Activated T-cell treated with anti-CD3 and anti-CD28 coated beads for 1 hour (primary cell): ENCODE results near the gene CTNND1.
A peak's percentile ranks its signal among the peaks of the same experiment; 100 is the strongest.
"Not testable (repeated sequence)": the region's sequence is repeated elsewhere in the genome, so short reads cannot be mapped to it uniquely, and the experiment has no call there.

ENCODE experiments used
- DNase-seq: peaks from one replicate; pipeline ENCODE4 v3.0.0-alpha.2; 2020; ENCODE audit warnings: low read depth

Gene CTNND1

GRCh38 chr11:57761301-57762234 is at the start of gene CTNND1:
TSS of gene CTNND1 (plus strand) at chr11:57761802. CDS start at chr11:57791479, 29,677 bp downstream.
- DNase-seq = no peak

GRCh38 chr11:57712256-57713150 is 49.1 kb upstream of the CTNND1 start, which contains the start of gene TMX2:
TSS of gene TMX2 (plus strand) at chr11:57712593. CDS start at chr11:57712619, 26 bp downstream.
- DNase-seq = peak; percentile 81

- no peak for DNase-seq
These were observed 47.8 kb upstream of the CTNND1 start for GRCh38 chr11:57713835-57714234.

- DNase-seq = not testable (repeated sequence)
These were observed 44.9 kb upstream of the CTNND1 start for GRCh38 chr11:57716726-57717125.

GRCh38 chr11:57727185-57727584 is 34.4 kb upstream of the CTNND1 start:
- no peak for DNase-seq

GRCh38 chr11:57728829-57729228 is 32.8 kb upstream of the CTNND1 start:
- no peak for DNase-seq

GRCh38 chr11:57729479-57729878 is 32.1 kb upstream of the CTNND1 start:
- no peak for DNase-seq

GRCh38 chr11:57732661-57733060 is 28.9 kb upstream of the CTNND1 start:
- DNase-seq = no peak

- DNase-seq = no peak
These were observed 25.8 kb upstream of the CTNND1 start for GRCh38 chr11:57735619-57736298.

- peak; percentile 80 for DNase-seq
These were observed 20.2 kb upstream of the CTNND1 start, which contains the start of gene SELENOH for GRCh38 chr11:57741132-57742086. TSS of gene SELENOH (plus strand) at chr11:57741491. CDS start at chr11:57741596, 105 bp downstream.

GRCh38 chr11:57742087-57742452 is 19.5 kb upstream of the CTNND1 start:
- DNase-seq = no peak

- no peak for DNase-seq
These were observed 17.2 kb upstream of the CTNND1 start for GRCh38 chr11:57744357-57744756.

- DNase-seq = no peak
These were observed 16.4 kb upstream of the CTNND1 start for GRCh38 chr11:57745206-57745605.

- DNase-seq = no peak
These were observed 14.7 kb upstream of the CTNND1 start for GRCh38 chr11:57746920-57747319.

GRCh38 chr11:57751176-57751575 is 10.4 kb upstream of the CTNND1 start:
- DNase-seq = no peak

GRCh38 chr11:57751676-57752253 is 9.8 kb upstream of the CTNND1 start, which contains the start of gene BTBD18:
TSS of gene BTBD18 (minus strand) at chr11:57751819. CDS start at chr11:57751188, 631 bp downstream.
- DNase-seq = no peak

- no peak for DNase-seq
These were observed 8.6 kb upstream of the CTNND1 start for GRCh38 chr11:57752954-57753353.

GRCh38 chr11:57758174-57758573 is 3.4 kb upstream of the CTNND1 start:
- DNase-seq = no peak

GRCh38 chr11:57762235-57762861 is 746 bp downstream of the CTNND1 start:
- no peak for DNase-seq

- DNase-seq = no peak
These were observed 2.0 kb downstream of the CTNND1 start for GRCh38 chr11:57763568-57763967.
